Spleen (tissue), 11 donors: ENCODE data around the gene EFCAB8. TPM values are rescaled to one million over a fixed set of nuclear protein-coding genes. Genes with fewer than 3 reads are reported as not detected.
A peak's percentile ranks its signal among the peaks of the same experiment; 100 is the strongest.

Experiments
- DNase-seq: peaks from one replicate; pipeline ENCODE4 v3.0.0-alpha.2; 2020
- H3K27ac ChIP-seq, 8 donors: fragments of 200-600 bp; sonication (generic) in 7 of 8; 1 replicate in 4 of 8; 2 replicates in 4 of 8; pipeline versions ENCODE4 v1.5.0 to v1.8.0; 2016 to 2021; ENCODE audit warnings: inconsistent platforms in 4 of 8, mild to moderate bottlenecking in 4 of 8, moderate library complexity in 1 of 8
- H3K27me3 ChIP-seq, 7 donors: fragments of 200-600 bp; sonication (generic) in 6 of 7; replicated peaks in 1 of 7; 1 replicate in 4 of 7; 2 replicates in 3 of 7; pipeline versions ENCODE4 v1.5.0 to v1.8.0; 2016 to 2021; ENCODE audit warnings: inconsistent platforms in 3 of 7, mild to moderate bottlenecking in 1 of 7
- H3K36me3 ChIP-seq, 6 donors: fragments of 200-600 bp; sonication (generic) in 5 of 6; 1 replicate in 4 of 6; 2 replicates in 2 of 6; pipeline versions ENCODE4 v1.5.0 to v1.8.0; 2016 to 2021; ENCODE audit warnings: inconsistent platforms in 2 of 6
- H3K4me1 ChIP-seq, 6 donors: fragments of 200-600 bp; sonication (generic) in 5 of 6; 1 replicate in 3 of 6; 2 replicates in 3 of 6; pipeline versions ENCODE4 v1.5.0 to v1.8.0; 2016 to 2021; ENCODE audit warnings: inconsistent platforms in 3 of 6
- H3K4me3 ChIP-seq, 8 donors: fragments of 200-600 bp; sonication (generic) in 7 of 8; 1 replicate in 4 of 8; 2 replicates in 4 of 8; pipeline versions ENCODE4 v1.5.0 to v1.8.0; 2016 to 2021; ENCODE audit warnings: inconsistent platforms in 4 of 8, mild to moderate bottlenecking in 4 of 8, moderate library complexity in 2 of 8
- H3K9me3 ChIP-seq, 8 donors: fragments of 200-600 bp; sonication (generic) in 7 of 8; 1 replicate in 4 of 8; 2 replicates in 4 of 8; pipeline versions ENCODE4 v1.5.0 to v1.8.0; 2016 to 2021; ENCODE audit warnings: inconsistent platforms in 4 of 8
- CTCF ChIP-seq, 11 experiments: fragments of 200-600 bp in 7 of 11; fragments of 450-650 bp in 4 of 11; sonication (generic) in 4 of 11; IDR thresholded peaks in 8 of 11; conservative IDR thresholded peaks in 3 of 11; 1 replicate in 7 of 11; 2 replicates in 4 of 11; pipeline versions ENCODE4 v1.4.0 to v1.8.0; 2016 to 2021; ENCODE audit warnings: antibody characterized with exemption in 11 of 11, inconsistent platforms in 4 of 11, mild to moderate bottlenecking in 1 of 11
- POLR2A ChIP-seq, 3 donors: fragments of 450-650 bp; IDR thresholded peaks; one replicate each; pipeline ENCODE4 v1.5.1; 2017; ENCODE audit warnings: antibody characterized with exemption in 3 of 3, mild to moderate bottlenecking in 1 of 3
- POLR2AphosphoS5 ChIP-seq, 3 donors: sonication (generic); formaldehyde crosslinking; IDR thresholded peaks; one replicate each; pipeline ENCODE4 v1.5.1; 2017; ENCODE audit warnings: antibody characterized with exemption in 3 of 3
- WGBS, 5 donors: extraction: QIAGEN DNeasy Blood & Tissue Kit in 3 of 5; methylation state at CpG; one replicate each; pipeline versions ENCODE4 v1.1.5 to v1.1.7; 2013 to 2018; 5-methylcytosine and 5-hydroxymethylcytosine counted together
- intact Hi-C: fragments of 100-400 bp; cut with DNase I; formaldehyde crosslinking; loops from one replicate; pipeline ENCODE4 v1.15.0; 2023; ENCODE audit warnings: low total_unique reads
- polyA plus RNA-seq, 3 donors: library from polyadenylated mRNA; stranded (reverse); fragments of 200-250 nt; gene quantifications; one replicate each; pipeline ENCODE4 v1.2.1, GENCODE V29; 2013
- total RNA-seq, 7 donors: library from RNA; depleted of rRNA in 3 of 7; stranded (reverse); fragments of >200 nt in 3 of 7; fragmentation: NEBNext Ultra II Directional in 4 of 7; extraction: Animal tissue kit (Norgen Biotek cat#: 25700) in 4 of 7; gene quantifications; one replicate each; pipeline versions ENCODE4 v1.1.0 to v1.2.1, GENCODE V29; 2016 to 2021
- donor health status: healthy with polysubstance abuse.
- donor health status: DM: no; HTN: no; CAD: no; lungs with moderate emphysema.
- donor health status: DM: no; HTN: no; CAD: no.
- donor health status: Bipolar disorder and iron deficiency.
- donor health status: healthy.
- donor health status: DM: no; HTN: no; CAD: no.
- donor health status: DM: yes; HTN: yes; CAD: no.

The EFCAB8 gene
- total and polyA plus RNA-seq, 10 donors: 0.06 to 4.2 (median 1.0) TPM

- 81 to 92% (median 85%) methylated on average over 6 to 8 of the region's 8 CpGs for WGBS, 5 donors
- Histone ChIP-seq H3K36me3 (no peaks in the 10 kb centered on the region), H3K27me3 (peaks cover 0 to 8% (median 0%) of the 10 kb centered on the region in 7 donors), H3K9me3 (peaks cover 0 to under 1% (median 0%) of the 10 kb centered on the region in 8 donors), H3K4me1 (peaks cover 0 to 10% (median 0%) of the 10 kb centered on the region in 6 donors), H3K27ac (no peak overlapping the region), H3K4me3 (no peak overlapping the region)
- intact Hi-C loops: no loop called here
- TF ChIP-seq POLR2AphosphoS5 (IDR thresholded peaks at IDR 0.05): no peak
- TF ChIP-seq POLR2A (IDR thresholded peaks at IDR 0.05): no peak
- TF ChIP-seq CTCF (IDR thresholded peaks at IDR 0.05 in 8 of 11, conservative IDR thresholded peaks at IDR 0.05 in 3 of 11): no peak
- peak; percentile 54 for DNase-seq
Observed at GRCh38 chr20:33010674-33011449, 152.1 kb downstream of the EFCAB8 start.

Other genes starting within 250 kb of the EFCAB8 start
- under 1 TPM in 5 of 7 donors, not detected in 2; 0.10 to 0.82 (median 0.26) TPM for gene C20orf203, start 185.0 kb upstream of the EFCAB8 start, total RNA-seq
- under 1 TPM; 0.03 to 0.06 (median 0.04) TPM for gene C20orf203, start 185.0 kb upstream of the EFCAB8 start, polyA plus RNA-seq
- 10 to 100 TPM; 24.4 to 40.7 (median 34.4) TPM for gene COMMD7, start 115.5 kb upstream of the EFCAB8 start, total RNA-seq
- 10 to 100 TPM; 51.4 to 69.2 (median 52.3) TPM for gene COMMD7, start 115.5 kb upstream of the EFCAB8 start, polyA plus RNA-seq
- 1 to 10 TPM in 5 of 7 donors, under 1 TPM in 2; 0.63 to 1.6 (median 1.1) TPM for gene DNMT3B, start 96.5 kb upstream of the EFCAB8 start, total RNA-seq
- gene DNMT3B, start 96.5 kb upstream of the EFCAB8 start, polyA plus RNA-seq: under 1 TPM; 0.20 to 0.45 (median 0.38) TPM
- 100 to 1,000 TPM in 3 of 7 donors, 10 to 100 TPM in 4; 84.4 to 121 (median 91.5) TPM for gene MAPRE1, start 39.0 kb upstream of the EFCAB8 start, total RNA-seq
- gene MAPRE1, start 39.0 kb upstream of the EFCAB8 start, polyA plus RNA-seq: 10 to 100 TPM; 25.1 to 51.8 (median 38.4) TPM
- gene SUN5, start 145.5 kb downstream of the EFCAB8 start, total RNA-seq: not detected
- gene SUN5, start 145.5 kb downstream of the EFCAB8 start, polyA plus RNA-seq: not detected
- not detected for gene BPIFB2, start 148.8 kb downstream of the EFCAB8 start, total RNA-seq
- not detected for gene BPIFB2, start 148.8 kb downstream of the EFCAB8 start, polyA plus RNA-seq
- gene BPIFB6, start 172.7 kb downstream of the EFCAB8 start, total RNA-seq: not detected
- not detected for gene BPIFB6, start 172.7 kb downstream of the EFCAB8 start, polyA plus RNA-seq
- not detected for gene BPIFB3, start 195.0 kb downstream of the EFCAB8 start, total RNA-seq
- not detected for gene BPIFB3, start 195.0 kb downstream of the EFCAB8 start, polyA plus RNA-seq
- gene BPIFB4, start 220.7 kb downstream of the EFCAB8 start, total RNA-seq: not detected
- gene BPIFB4, start 220.7 kb downstream of the EFCAB8 start, polyA plus RNA-seq: not detected